Thyroid gland (tissue), 4 donors: ENCODE data around the gene PRDM9. TPM values are rescaled to one million over a fixed set of nuclear protein-coding genes. Genes with fewer than 3 reads are reported as not detected.
"Not testable (repeated sequence)": the region's sequence is repeated elsewhere in the genome, so short reads cannot be mapped to it uniquely, and the experiment has no call there.

Experiments used
- DNase-seq, 2 donors: peaks; one replicate each; pipeline ENCODE4 v3.0.0-alpha.2; 2019
- H3K27ac ChIP-seq, 3 donors: fragments of 200-600 bp; sonication (generic); 1 replicate in 2 of 3; 2 replicates in 1 of 3; pipeline ENCODE4 v1.5.1; 2016 to 2019; ENCODE audit warnings: mild to moderate bottlenecking in 1 of 3, moderate library complexity in 1 of 3
- H3K27me3 ChIP-seq: fragments of 200-600 bp; sonication (generic); one replicate; pipeline ENCODE4 v1.5.1; 2019
- H3K36me3 ChIP-seq, 2 donors: fragments of 200-600 bp; sonication (generic); one replicate each; pipeline ENCODE4 v1.5.1; 2016 to 2019
- H3K4me1 ChIP-seq, 2 donors: fragments of 200-600 bp; sonication (generic); one replicate each; pipeline ENCODE4 v1.5.1; 2017 to 2019
- H3K4me3 ChIP-seq, 3 donors: fragments of 200-600 bp; sonication (generic); replicated peaks in 1 of 3; 1 replicate in 2 of 3; 2 replicates in 1 of 3; pipeline ENCODE4 v1.5.1; 2016; ENCODE audit warnings: mild to moderate bottlenecking in 1 of 3
- H3K9me3 ChIP-seq: fragments of 200-600 bp; sonication (generic); one replicate; pipeline ENCODE4 v1.5.1; 2017
- POLR2A ChIP-seq, 2 donors: fragments of 450-650 bp; IDR thresholded peaks; one replicate each; pipeline ENCODE4 v1.6.1; 2017; ENCODE audit warnings: antibody characterized with exemption in 2 of 2, mild to moderate bottlenecking in 2 of 2, moderate library complexity in 1 of 2
- WGBS, 2 donors: methylation state at CpG; one replicate each; pipeline ENCODE4 v1.1.5; 2017; 5-methylcytosine and 5-hydroxymethylcytosine counted together
- intact Hi-C: fragments of 100-400 bp; cut with DNase I; formaldehyde crosslinking; loops from one replicate; pipeline ENCODE4 v1.15.1; 2023
- total RNA-seq, 4 donors: library from RNA; depleted of rRNA; stranded (reverse); fragments of >200 nt; gene quantifications; one replicate each; pipeline ENCODE4 v1.2.3, GENCODE V29; 2016
- TF ChIP-seq, protein P1 (sequence below), 6 experiments: fragments of 200-600 bp in 3 of 6; fragments of 450-650 bp in 3 of 6; sonication (generic) in 3 of 6; IDR thresholded peaks; one replicate each; pipeline ENCODE4 v1.5.1; 2016 to 2019; ENCODE audit warnings: antibody characterized with exemption in 6 of 6, mild to moderate bottlenecking in 2 of 6, inconsistent platforms in 1 of 6, moderate library complexity in 1 of 6

PRDM9 gene
- total RNA-seq, 4 donors from 2014 or later = not detected

DNA sequence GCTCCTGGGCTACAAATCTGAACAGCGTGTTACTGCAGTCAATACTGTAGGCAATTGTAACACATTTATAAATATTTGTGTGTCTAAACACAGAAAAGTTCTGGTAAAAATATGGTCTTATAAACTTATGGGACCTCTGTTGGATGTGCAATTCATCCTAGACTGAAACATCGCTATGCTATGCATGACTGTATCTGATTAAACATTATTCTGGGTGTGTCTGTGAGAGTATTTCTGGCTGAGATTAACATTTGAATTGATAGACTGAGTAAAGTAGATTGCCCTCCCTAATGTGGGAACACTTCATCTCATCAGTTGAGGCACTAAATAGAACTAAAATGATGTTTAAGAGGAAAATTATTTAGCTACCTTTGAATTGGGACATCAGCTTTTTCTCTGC lies 24.3 kb upstream of the PRDM9 start:
- intact Hi-C loops = no loop called here
- whole genome bisulfite sequencing, 2 donors = 90 to 91% methylated on average over 2 of the region's 2 CpGs

GRCh38 chr5:23484096-23484495 lies 23.3 kb upstream of the PRDM9 start:
- 79 to 86% methylated on average over 5 of the region's 5 CpGs for WGBS, 2 donors
- Histone ChIP-seq H3K4me1 (no peaks in the 10 kb centered on the region), H3K4me3 (no peak overlapping the region), H3K9me3 (no peaks in the 10 kb centered on the region), H3K27ac (no peak overlapping the region), H3K36me3 (no peaks in the 10 kb centered on the region), H3K27me3 (no peaks in the 10 kb centered on the region)
- intact Hi-C loops = no loop called here
- DNase-seq = no peak
- TF ChIP-seq POLR2A (IDR thresholded peaks at IDR 0.05) = no peak
- TF ChIP-seq, protein P1, sequence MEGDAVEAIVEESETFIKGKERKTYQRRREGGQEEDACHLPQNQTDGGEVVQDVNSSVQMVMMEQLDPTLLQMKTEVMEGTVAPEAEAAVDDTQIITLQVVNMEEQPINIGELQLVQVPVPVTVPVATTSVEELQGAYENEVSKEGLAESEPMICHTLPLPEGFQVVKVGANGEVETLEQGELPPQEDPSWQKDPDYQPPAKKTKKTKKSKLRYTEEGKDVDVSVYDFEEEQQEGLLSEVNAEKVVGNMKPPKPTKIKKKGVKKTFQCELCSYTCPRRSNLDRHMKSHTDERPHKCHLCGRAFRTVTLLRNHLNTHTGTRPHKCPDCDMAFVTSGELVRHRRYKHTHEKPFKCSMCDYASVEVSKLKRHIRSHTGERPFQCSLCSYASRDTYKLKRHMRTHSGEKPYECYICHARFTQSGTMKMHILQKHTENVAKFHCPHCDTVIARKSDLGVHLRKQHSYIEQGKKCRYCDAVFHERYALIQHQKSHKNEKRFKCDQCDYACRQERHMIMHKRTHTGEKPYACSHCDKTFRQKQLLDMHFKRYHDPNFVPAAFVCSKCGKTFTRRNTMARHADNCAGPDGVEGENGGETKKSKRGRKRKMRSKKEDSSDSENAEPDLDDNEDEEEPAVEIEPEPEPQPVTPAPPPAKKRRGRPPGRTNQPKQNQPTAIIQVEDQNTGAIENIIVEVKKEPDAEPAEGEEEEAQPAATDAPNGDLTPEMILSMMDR (IDR thresholded peaks at IDR 0.05) = no peak

More for the DNA sequence above, 24.3 kb upstream of the PRDM9 start:
- Histone ChIP-seq H3K4me1 (no peaks in the 10 kb centered on the region), H3K9me3 (no peaks in the 10 kb centered on the region), H3K4me3 (no peak overlapping the region), H3K27ac (no peak overlapping the region), H3K27me3 (no peaks in the 10 kb centered on the region), H3K36me3 (no peaks in the 10 kb centered on the region)
- DNase-seq = no peak
- TF ChIP-seq POLR2A (IDR thresholded peaks at IDR 0.05) = no peak
- TF ChIP-seq, protein P1 (IDR thresholded peaks at IDR 0.05) = no peak

DNA sequence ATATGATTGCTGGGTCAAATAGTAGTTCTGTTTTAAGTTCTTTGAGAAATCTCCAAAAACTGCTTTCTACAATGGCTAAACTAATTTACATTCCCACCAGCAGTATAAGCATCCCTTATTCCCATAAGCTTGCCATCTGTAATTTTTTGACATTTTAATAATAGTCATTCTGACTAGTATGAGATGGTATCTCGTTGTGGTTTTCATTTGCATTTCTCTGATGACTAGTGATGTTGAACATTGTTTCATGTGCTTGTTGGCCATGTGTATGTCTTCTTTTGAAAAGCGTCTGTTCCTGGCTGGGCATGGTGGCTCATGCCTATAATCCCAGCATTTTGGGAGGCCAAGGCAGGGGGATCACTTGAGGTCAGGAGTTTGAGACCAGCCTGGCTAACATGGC lies 21.2 kb upstream of the PRDM9 start:
- H3K27me3 ChIP-seq, intact Hi-C loops, H3K27ac ChIP-seq: not testable (repeated sequence)

GRCh38 chr5:23490993-23491392 lies 16.4 kb upstream of the PRDM9 start:
- H3K4me3 ChIP-seq = no peak overlapping the region
- no peak for TF ChIP-seq POLR2A (IDR thresholded peaks at IDR 0.05)
- TF ChIP-seq, protein P1 (IDR thresholded peaks at IDR 0.05) = no peak
- H3K36me3 ChIP-seq = no peaks in the 10 kb centered on the region
- DNase-seq = no peak
- 45 to 77% methylated on average over 1 of the region's 1 CpG for WGBS, 2 donors
- no peaks in the 10 kb centered on the region for H3K27me3 ChIP-seq
- H3K4me1 ChIP-seq = no peaks in the 10 kb centered on the region
- intact Hi-C loops = no loop called here
- H3K9me3 ChIP-seq = no peaks in the 10 kb centered on the region
- no peak overlapping the region for H3K27ac ChIP-seq

More for the DNA sequence above, 21.2 kb upstream of the PRDM9 start:
- H3K4me3 ChIP-seq, H3K9me3 ChIP-seq, DNase-seq, H3K4me1 ChIP-seq, H3K36me3 ChIP-seq: not testable (repeated sequence)
- WGBS, 2 donors = 85 to 89% methylated on average over 2 of the region's 2 CpGs

DNA sequence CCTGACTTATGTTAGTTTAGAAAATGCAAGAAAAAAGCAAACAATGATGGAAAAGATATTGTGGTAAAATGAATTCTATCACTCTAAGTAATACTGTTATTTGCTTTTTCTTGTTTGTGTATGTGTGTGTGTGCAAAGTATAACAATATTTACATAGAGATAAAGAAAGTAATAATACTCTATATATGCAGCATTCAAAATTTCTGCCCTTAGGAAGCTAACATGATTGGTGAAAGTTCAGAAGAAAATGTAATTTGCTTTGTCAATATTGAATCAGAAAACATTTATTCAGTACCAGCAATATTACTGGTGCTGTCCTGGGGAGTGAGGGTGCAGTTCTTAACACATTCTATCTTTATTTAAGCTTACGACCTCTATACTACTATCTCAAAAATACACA lies 12.9 kb upstream of the PRDM9 start:
- Histone ChIP-seq H3K27ac (no peak overlapping the region), H3K4me1 (no peaks in the 10 kb centered on the region), H3K27me3 (no peaks in the 10 kb centered on the region), H3K9me3 (no peaks in the 10 kb centered on the region), H3K36me3 (no peaks in the 10 kb centered on the region), H3K4me3 (no peak overlapping the region)
- intact Hi-C loops = no loop called here
- TF ChIP-seq POLR2A (IDR thresholded peaks at IDR 0.05) = no peak
- TF ChIP-seq, protein P1 (IDR thresholded peaks at IDR 0.05) = no peak
- no peak for DNase-seq
- 81 to 91% methylated on average over 1 of the region's 1 CpG for WGBS, 2 donors

DNA sequence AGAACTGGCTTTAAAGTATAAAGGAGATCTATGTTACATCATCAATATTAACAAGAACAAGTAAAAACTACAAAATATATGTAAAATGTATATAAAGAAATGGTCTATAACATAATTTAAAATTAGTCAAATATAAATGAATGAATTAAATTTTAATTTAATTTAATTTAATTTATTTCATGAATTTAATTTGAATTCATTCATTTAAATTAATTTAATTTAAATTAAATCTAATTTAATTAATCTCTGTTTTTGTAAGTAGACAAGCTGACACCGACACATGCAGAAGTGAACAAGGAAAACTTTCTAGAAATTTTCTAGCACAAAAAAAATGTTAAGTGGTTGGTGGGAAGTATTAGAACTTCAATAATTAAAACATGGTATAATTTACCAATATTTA lies 10.8 kb upstream of the PRDM9 start:
- TF ChIP-seq, protein P1 (IDR thresholded peaks at IDR 0.05) = no peak
- TF ChIP-seq POLR2A (IDR thresholded peaks at IDR 0.05) = no peak
- no peak overlapping the region for H3K27ac ChIP-seq
- H3K4me1 ChIP-seq = no peaks in the 10 kb centered on the region
- intact Hi-C loops = no loop called here
- no peaks in the 10 kb centered on the region for H3K36me3 ChIP-seq
- H3K9me3 ChIP-seq = no peaks in the 10 kb centered on the region
- H3K4me3 ChIP-seq = no peak overlapping the region
- WGBS, 2 donors = 86 to 90% methylated on average over 1 of the region's 1 CpG
- no peak for DNase-seq
- no peaks in the 10 kb centered on the region for H3K27me3 ChIP-seq
